ENCODE results near the gene IRGM. TPM values are rescaled to one million over a fixed set of nuclear protein-coding genes. Genes with fewer than 3 reads are reported as not detected.
"Not testable (repeated sequence)": the region's sequence is repeated elsewhere in the genome, so short reads cannot be mapped to it uniquely, and the experiment has no call there.

Gene IRGM
- polyA plus RNA-seq, 6 donors from 2014 or later: 0.26 to 2.8 (median 1.1) TPM; not detected in 1

GRCh38 chr5:150847334-150847695, 994 bp downstream of the IRGM start:
- no peak for DNase-seq
- peak overlapping the region in 5 of 8 donors; percentile 35 to 91 (median 86) for H3K4me3 Mint-ChIP-seq
- H3K36me3 Mint-ChIP-seq: peaks cover 0 to 7% of the 10 kb centered on the region in 2 donors
- peaks cover 3 to 19% (median 19%) of the 10 kb centered on the region in 3 donors for H3K4me1 Mint-ChIP-seq
- H3K27ac Mint-ChIP-seq: no peak overlapping the region
- H3K27me3 Mint-ChIP-seq: peaks cover 0 to 4% (median 0%) of the 10 kb centered on the region in 3 donors
- ATAC-seq (ENCODE audit: low read depth in 2 of 2): no peak
- peaks cover 0 to 4% (median 0%) of the 10 kb centered on the region in 7 donors for H3K9me3 Mint-ChIP-seq

GRCh38 chr5:150848271-150848670, 1.9 kb downstream of the IRGM start:
- Mint-ChIP-seq H3K36me3 (peaks cover 0 to 7% of the 10 kb centered on the region in 2 donors), H3K4me3 (no peak overlapping the region), H3K27ac (no peak overlapping the region), H3K4me1 (peaks cover 3 to 24% (median 20%) of the 10 kb centered on the region in 3 donors), H3K27me3 (peaks cover 0 to 4% (median 0%) of the 10 kb centered on the region in 3 donors), H3K9me3 (peaks cover 0 to 4% (median 0%) of the 10 kb centered on the region in 7 donors)
- ATAC-seq (ENCODE audit: low read depth in 2 of 2) (no peak), DNase-seq (no peak)

- Mint-ChIP-seq H3K36me3 (no peaks in the 10 kb centered on the region), H3K4me3 (no peak overlapping the region), H3K27me3 (no peaks in the 10 kb centered on the region)
Measured at GRCh38 chr5:150851039-150851438, 4.7 kb downstream of the IRGM start.

GRCh38 chr5:150853561-150853960, 7.2 kb downstream of the IRGM start:
- ATAC-seq (ENCODE audit: low read depth in 2 of 2) (peak; percentile 77 to 99), DNase-seq (peak; percentile 31)
- Mint-ChIP-seq H3K27ac (peak overlapping the region in 4 of 6 donors; percentile 17 to 77 (median 47)), H3K4me3 (peak overlapping the region; percentile 7 to 84 (median 56)), H3K27me3 (no peaks in the 10 kb centered on the region), H3K9me3 (peaks cover 0 to 6% (median 2%) of the 10 kb centered on the region in 7 donors), H3K36me3 (no peaks in the 10 kb centered on the region), H3K4me1 (peaks cover 3 to 18% (median 10%) of the 10 kb centered on the region in 3 donors)

More at GRCh38 chr5:150851039-150851438, 4.7 kb downstream of the IRGM start:
- Mint-ChIP-seq H3K9me3 (peaks cover 0 to 6% (median 3%) of the 10 kb centered on the region in 7 donors), H3K27ac (peak overlapping the region in 3 of 6 donors; percentile 19 to 65 (median 29)), H3K4me1 (peaks cover 6 to 34% (median 28%) of the 10 kb centered on the region in 3 donors)
- DNase-seq (no peak), ATAC-seq (ENCODE audit: low read depth in 2 of 2) (no peak)

GRCh38 chr5:150856700-150857099, 10.4 kb downstream of the IRGM start:
- H3K9me3 Mint-ChIP-seq: peaks cover 0 to 13% (median 9%) of the 10 kb centered on the region in 7 donors
- H3K4me1 Mint-ChIP-seq: peaks cover 3 to 18% (median 10%) of the 10 kb centered on the region in 3 donors
- H3K36me3 Mint-ChIP-seq; H3K4me3 Mint-ChIP-seq; ATAC-seq (ENCODE audit: low read depth in 2 of 2); H3K27ac Mint-ChIP-seq; DNase-seq: not testable (repeated sequence)
- H3K27me3 Mint-ChIP-seq: peaks cover 0 to 15% (median 0%) of the 10 kb centered on the region in 3 donors

GRCh38 chr5:150860246-150860821, 14.0 kb downstream of the IRGM start:
- Mint-ChIP-seq H3K27ac (no peak overlapping the region), H3K4me1 (no peaks in the 10 kb centered on the region), H3K36me3 (peaks cover 0 to 12% of the 10 kb centered on the region in 2 donors), H3K4me3 (no peak overlapping the region), H3K9me3 (peaks cover 0 to 37% (median 18%) of the 10 kb centered on the region in 7 donors), H3K27me3 (peaks cover 0 to 43% (median 4%) of the 10 kb centered on the region in 3 donors)
- ATAC-seq (ENCODE audit: low read depth in 2 of 2): no peak
- DNase-seq: no peak

GRCh38 chr5:150862070-150862469, 15.7 kb downstream of the IRGM start:
- no peak for ATAC-seq (ENCODE audit: low read depth in 2 of 2)
- H3K36me3 Mint-ChIP-seq: peaks cover 0 to 12% of the 10 kb centered on the region in 2 donors
- no peak for DNase-seq
- no peaks in the 10 kb centered on the region for H3K4me1 Mint-ChIP-seq
- H3K27me3 Mint-ChIP-seq: peaks cover 0 to 43% (median 16%) of the 10 kb centered on the region in 3 donors
- peaks cover 0 to 48% (median 26%) of the 10 kb centered on the region in 7 donors for H3K9me3 Mint-ChIP-seq
- H3K4me3 Mint-ChIP-seq: no peak overlapping the region
- H3K27ac Mint-ChIP-seq: no peak overlapping the region

GRCh38 chr5:150879358-150879757, 33.0 kb downstream of the IRGM start:
- Mint-ChIP-seq H3K4me1 (no peaks in the 10 kb centered on the region), H3K4me3 (no peak overlapping the region), H3K36me3 (peaks cover 0 to 12% of the 10 kb centered on the region in 2 donors), H3K9me3 (peaks cover 4 to 39% (median 31%) of the 10 kb centered on the region in 7 donors), H3K27ac (no peak overlapping the region), H3K27me3 (peaks cover 6 to 14% (median 14%) of the 10 kb centered on the region in 3 donors)
- DNase-seq: no peak
- no peak for ATAC-seq (ENCODE audit: low read depth in 2 of 2)

GRCh38 chr5:150895431-150896428, 49.4 kb downstream of the IRGM start:
- Mint-ChIP-seq H3K27ac (no peak overlapping the region), H3K9me3 (peaks cover 35 to 100% (median 89%) of the 10 kb centered on the region in 7 donors), H3K4me3 (no peak overlapping the region), H3K27me3 (peaks cover 5 to 8% (median 6%) of the 10 kb centered on the region in 3 donors), H3K36me3 (peaks cover 50 to 72% of the 10 kb centered on the region in 2 donors), H3K4me1 (no peaks in the 10 kb centered on the region)
- ATAC-seq (ENCODE audit: low read depth in 2 of 2): no peak
- no peak for DNase-seq

Other genes with a start within 250 kb of the IRGM start
- 1 to 10 TPM in 5 of 6 donors, under 1 TPM in 1; 0.75 to 1.9 (median 1.4) TPM for gene SYNPO, start 205.9 kb upstream of the IRGM start, polyA plus RNA-seq (ENCODE audit: low read depth in 6 of 6)
- under 1 TPM in 3 of 6 donors, not detected in 3; 0.11 to 0.20 (median 0.12) TPM for gene MYOZ3, start 185.3 kb upstream of the IRGM start, polyA plus RNA-seq (ENCODE audit: low read depth in 6 of 6)
- gene RBM22, start 145.5 kb upstream of the IRGM start, polyA plus RNA-seq (ENCODE audit: low read depth in 6 of 6): 10 to 100 TPM; 72.8 to 94.3 (median 80.6) TPM
- 10 to 100 TPM in 5 of 6 donors, 1 to 10 TPM in 1; 4.9 to 17.9 (median 12.0) TPM for gene DCTN4, start 87.5 kb upstream of the IRGM start, polyA plus RNA-seq (ENCODE audit: low read depth in 6 of 6)
- gene SMIM3, start 67.8 kb upstream of the IRGM start, polyA plus RNA-seq (ENCODE audit: low read depth in 6 of 6): 1 to 10 TPM in 1 of 6 donors, under 1 TPM in 3, not detected in 2; 0.35 to 1.1 (median 0.74) TPM
- gene ZNF300, start 58.5 kb downstream of the IRGM start, polyA plus RNA-seq (ENCODE audit: low read depth in 6 of 6): 1 to 10 TPM in 5 of 6 donors, under 1 TPM in 1; 0.89 to 3.9 (median 1.8) TPM
- gene GPX3, start 174.1 kb downstream of the IRGM start, polyA plus RNA-seq (ENCODE audit: low read depth in 6 of 6): 1 to 10 TPM in 3 of 6 donors, under 1 TPM in 2, not detected in 1; 0.23 to 1.8 (median 1.1) TPM
- 10 to 100 TPM; 36.2 to 68.2 (median 55.5) TPM for gene TNIP1, start 234.5 kb downstream of the IRGM start, polyA plus RNA-seq (ENCODE audit: low read depth in 6 of 6)